Right renal pelvis (tissue), 4 donors: ENCODE results near the gene ZNF337. TPM values are rescaled to one million over a fixed set of nuclear protein-coding genes. Genes with fewer than 3 reads are reported as not detected.
"Not testable (repeated sequence)": the region's sequence is repeated elsewhere in the genome, so short reads cannot be mapped to it uniquely, and the experiment has no call there.

Experiments
- DNase-seq, 4 donors: peaks; one replicate each; pipeline ENCODE4 v3.0.0-alpha.2; 2013; ENCODE audit warnings: low read depth in 4 of 4, low spot score in 3 of 4, missing footprints in 1 of 4
- polyA plus RNA-seq, 4 donors: library from polyadenylated mRNA; unstranded; fragments of 120-200 nt; gene quantifications; one replicate each; pipeline ENCODE4 v1.2.1, GENCODE V29; 2013; ENCODE audit not compliant: insufficient read length in 4 of 4

ZNF337 gene
- polyA plus RNA-seq, 4 donors: 23.0 to 28.3 (median 24.8) TPM

- peak in 1 of 4 donors; percentile 7 for DNase-seq
Observed at GRCh38 chr20:25695532-25696370, 902 bp downstream of the ZNF337 start.

DNA sequence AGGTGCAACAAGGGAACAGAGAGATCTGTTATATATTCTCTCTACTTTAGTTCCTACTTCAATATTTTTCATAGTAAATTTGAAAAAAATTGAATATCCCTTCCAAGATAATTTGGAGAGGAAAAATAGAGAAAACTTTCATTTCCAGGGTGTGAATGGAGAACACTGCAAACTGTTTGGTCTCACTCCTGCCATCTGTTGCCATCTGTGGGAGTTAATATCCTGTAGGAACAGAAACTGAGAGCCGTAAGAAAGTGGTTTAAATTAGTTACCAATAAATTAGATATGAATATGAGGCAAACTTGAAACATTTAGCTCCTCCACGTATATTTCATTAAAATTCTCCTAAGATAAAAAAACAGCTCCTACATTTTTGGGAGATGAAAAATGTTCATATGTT, 4.2 kb downstream of the ZNF337 start:
- no peak for DNase-seq

DNA sequence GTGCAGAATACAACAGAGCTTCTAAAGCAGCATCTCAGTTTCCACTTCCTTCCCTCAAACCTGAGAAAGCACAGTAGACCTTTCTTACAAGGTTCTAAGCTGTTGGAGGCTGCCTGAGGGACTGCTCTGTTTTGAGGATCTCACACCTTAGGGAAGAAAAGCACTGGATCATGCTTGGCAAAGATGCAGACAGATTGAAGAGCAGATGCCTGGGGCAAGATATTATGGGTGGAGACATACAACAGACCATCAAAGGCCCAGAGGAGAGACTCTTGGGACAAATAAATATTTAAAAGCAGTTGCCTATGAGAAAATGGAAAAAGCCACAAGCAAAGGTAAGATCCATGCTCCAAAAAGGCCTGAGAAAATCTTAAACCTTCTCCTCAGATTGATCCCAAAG, 6.2 kb downstream of the ZNF337 start:
- no peak for DNase-seq

GRCh38 chr20:25686081-25687067, 10.3 kb downstream of the ZNF337 start:
- DNase-seq: no peak

DNA sequence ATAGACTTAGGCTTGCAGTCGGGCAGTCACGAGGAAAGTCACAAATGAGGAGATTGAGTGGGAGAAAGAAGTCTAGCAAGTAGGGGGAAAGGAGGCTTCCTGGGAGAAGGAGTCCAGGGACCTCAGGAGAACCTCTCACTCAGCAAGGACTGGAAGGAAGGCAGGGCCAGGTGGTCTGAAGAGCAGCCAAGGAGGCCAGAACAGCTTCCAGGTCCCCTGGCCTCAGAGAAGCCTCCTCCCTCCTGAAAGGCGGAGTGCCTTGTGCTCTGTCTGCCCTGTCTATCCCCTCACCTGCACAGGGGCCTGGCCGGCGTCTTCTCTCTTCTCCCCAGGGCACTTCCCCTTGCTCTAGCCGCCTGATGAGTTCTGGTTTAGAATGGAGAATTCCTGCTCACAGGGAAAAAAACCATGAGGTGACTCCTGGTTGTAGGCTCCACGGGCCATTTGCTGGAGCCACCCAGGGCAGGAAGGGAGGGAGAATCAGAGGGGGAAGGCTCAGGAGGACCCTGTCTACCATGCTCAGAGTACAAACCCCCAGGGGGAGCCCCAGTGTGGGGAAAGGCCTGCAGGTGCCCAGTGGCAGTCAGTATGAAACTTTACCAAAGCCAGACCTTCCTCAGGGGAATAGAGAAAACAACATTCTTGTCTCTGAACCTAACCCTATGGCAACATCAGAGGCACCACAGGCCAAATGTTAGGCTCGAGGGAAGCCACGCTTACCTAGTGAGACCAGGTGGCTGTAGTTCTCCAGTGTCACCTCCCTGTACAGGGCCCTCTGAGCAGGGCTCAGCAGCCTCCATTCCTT, 11.2 kb downstream of the ZNF337 start:
- DNase-seq: no peak

DNA sequence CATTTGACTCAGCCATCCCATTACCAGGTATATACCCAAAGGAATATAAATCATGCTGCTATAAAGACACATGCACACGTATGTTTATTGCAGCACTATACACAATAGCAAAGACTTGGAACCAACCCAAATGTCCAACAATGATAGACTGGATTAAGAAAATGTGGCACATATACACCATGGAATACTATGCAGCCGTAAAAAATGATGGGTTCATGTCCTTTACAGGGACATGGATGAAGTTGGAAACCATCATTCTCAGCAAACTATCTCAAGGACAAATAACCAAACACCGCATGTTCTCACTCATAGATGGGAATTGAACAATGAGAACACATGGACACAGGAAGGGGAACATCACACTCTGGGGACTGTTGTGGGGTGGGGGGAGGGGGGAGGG, 12.8 kb downstream of the ZNF337 start:
- DNase-seq: not testable (repeated sequence)

DNA sequence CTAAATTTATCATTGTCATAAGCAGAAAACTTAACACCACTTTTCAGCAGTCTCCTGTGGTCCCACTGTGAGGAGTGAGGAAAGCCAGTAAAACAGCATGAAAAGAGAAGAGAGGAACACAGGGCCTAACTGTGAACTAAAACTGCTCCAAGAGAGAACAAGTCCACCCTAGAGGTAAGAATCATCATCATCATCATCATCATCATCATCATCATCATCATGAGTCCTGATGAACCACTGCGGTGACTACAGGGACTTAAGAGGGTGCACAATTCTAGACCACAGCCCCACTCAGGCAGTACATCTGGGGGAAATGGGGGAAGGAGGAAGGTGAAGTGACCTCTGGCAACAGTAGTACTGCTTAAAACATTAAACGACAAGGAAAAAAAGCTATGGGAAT, 13.6 kb downstream of the ZNF337 start:
- no peak for DNase-seq

DNA sequence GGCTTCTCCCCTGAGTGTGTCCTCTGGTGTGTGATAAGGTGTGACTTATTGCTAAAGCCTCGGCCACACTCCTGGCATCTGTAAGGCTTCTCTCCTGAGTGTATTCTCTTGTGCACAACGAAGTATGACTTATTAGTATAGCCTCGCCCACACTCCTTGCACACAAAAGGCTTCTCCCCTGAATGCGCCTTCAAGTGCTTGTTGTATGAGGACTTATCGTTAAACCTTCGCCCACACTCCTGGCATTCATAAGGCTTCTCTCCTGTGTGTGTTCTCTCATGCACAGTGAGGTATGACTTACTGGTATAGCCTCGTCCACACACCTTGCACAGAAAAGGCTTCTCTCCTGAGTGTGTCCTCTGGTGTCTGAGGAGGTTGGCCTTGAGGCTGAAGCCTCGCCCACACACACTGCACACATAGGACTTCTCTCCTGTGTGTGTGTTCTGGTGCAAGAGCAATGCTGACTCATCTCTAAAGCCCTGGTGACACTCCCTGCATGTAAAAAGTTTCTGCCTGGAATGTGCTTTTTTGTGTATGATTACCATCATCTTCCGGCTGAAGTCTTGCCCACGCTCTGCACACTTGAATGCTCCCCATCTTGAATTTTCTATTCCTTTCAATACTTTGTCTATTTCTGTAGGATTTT, 20.4 kb downstream of the ZNF337 start:
- DNase-seq: no peak

GRCh38 chr20:25675161-25675560, 21.5 kb downstream of the ZNF337 start:
- DNase-seq: no peak

GRCh38 chr20:25672659-25673235, 23.9 kb downstream of the ZNF337 start:
- no peak for DNase-seq

GRCh38 chr20:25669826-25670422, 26.7 kb downstream of the ZNF337 start:
- no peak for DNase-seq

DNA sequence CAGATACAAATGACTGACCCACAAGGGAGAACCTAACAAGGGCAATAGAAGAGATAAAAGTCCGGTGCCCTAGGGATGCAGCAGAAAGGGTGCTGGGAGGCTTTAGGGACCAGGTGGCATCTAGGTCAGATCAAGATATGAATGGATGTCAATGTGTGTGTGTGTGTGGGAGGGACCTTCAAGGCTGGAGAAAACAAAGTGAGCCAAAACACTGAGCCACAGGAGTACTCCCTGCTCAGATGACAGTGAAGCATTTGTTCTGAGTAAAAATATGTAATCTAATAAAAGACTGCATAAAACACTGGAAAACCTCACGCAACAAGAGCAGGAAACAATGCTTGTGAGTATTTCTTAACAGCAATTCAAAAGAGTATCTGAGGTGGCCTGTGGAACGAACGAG, 28.2 kb downstream of the ZNF337 start:
- DNase-seq: no peak

DNA sequence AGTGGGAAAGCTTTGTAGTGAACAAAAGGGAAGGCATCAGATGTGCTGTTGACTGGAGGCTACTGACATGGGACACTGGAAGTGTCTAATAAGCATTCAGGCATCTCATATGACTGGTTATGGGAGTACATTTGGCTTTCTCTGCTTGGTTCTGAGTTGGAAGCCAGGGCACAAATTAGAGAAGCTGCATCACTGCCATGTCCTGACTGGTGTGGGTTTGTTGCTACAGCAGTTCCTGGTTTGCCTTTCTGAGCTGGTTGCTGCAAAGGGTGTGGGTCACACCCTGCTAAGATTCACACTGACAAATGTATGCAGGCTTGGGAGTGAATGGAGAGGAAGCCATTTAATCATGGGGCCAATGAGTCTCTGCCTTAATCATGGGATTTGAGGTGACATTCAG, 36.7 kb downstream of the ZNF337 start:
- DNase-seq: no peak

- DNase-seq: no peak
Observed at GRCh38 chr20:25654487-25654886, 42.2 kb downstream of the ZNF337 start.

DNA sequence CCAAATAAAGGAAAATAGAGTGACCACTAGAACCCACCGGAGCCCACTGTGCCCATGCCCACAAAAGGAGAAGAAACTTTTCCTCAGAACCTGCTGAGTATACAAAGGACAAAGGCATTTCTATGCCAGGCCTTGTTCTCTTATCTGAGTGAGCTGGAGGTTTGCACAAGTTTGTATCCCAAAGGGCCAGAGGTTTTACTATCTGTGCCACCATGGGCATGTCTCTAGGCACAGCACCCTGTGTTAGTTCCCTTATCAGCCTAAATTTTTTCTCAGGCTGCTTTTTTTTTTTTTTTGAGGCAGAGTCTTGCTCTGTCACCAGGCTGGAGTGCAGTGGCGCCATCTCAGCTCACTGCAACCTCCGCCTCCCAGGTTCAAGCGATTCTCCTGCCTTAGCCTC, 43.8 kb downstream of the ZNF337 start:
- DNase-seq: not testable (repeated sequence)

DNA sequence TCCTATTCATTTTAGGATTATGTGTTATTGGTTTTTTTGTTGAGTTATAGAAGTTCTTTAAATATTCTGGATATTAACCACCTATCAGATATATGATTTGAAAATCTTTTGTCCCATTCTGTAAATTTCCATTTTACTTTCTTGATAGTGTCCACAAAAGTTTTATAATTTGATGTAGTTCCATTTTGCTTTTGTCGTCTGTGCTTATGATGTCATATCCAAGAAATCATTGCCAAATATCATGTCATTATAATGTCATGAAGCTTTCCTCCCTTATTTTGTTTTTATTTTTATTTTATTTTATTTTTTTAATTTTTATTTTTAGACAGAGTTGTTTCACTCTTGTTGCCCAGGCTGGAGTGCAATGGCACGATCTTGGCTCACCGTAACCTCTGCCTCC, 51.8 kb downstream of the ZNF337 start:
- DNase-seq: no peak

DNA sequence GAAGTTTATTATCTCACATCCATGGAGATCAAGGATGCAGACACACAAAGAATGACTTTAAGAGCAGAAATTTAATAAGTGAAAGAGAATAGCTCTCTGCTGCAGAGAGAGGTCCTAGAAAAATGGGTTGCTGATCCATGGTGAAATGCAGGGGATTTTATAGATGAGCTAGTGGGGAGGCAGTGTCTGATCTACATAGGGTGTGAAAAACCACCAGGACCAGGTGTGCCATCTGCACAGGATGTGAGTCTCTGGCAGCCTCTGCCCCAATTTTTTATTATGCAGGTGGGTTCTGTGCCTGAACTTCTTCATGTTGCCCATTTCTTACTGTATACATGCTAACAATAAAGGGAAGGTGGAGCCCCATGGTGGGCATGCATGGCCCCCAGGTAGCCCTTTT, 52.9 kb downstream of the ZNF337 start:
- DNase-seq: no peak

DNA sequence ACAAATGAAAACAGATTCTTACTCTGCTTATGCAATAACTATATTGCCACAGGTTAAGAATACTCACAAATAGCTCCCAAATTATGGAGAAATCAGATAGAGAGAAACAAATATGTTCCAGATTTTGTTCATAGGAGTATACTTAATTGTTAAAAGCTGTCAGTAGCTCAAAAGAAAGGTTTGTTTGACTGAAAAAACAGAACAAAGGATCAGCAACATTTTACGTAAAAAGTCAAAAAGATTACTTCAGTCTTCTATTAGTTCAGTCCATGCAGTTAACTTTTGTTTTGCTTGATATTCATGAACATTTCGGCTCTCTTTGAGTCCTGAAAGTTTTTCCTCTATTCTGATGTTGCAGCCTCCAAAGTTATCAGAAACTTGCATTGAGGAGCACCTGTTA, 59.4 kb downstream of the ZNF337 start:
- DNase-seq: no peak
